Thyroid gland (tissue), 4 donors: Measurements from ENCODE around the gene ITFG1.
"Not testable (repeated sequence)": the region's sequence is repeated elsewhere in the genome, so short reads cannot be mapped to it uniquely, and the experiment has no call there.

Source experiments
- POLR2A ChIP-seq, 2 donors: fragments of 450-650 bp; IDR thresholded peaks; one replicate each; pipeline ENCODE4 v1.6.1; 2017; ENCODE audit warnings: antibody characterized with exemption in 2 of 2, mild to moderate bottlenecking in 2 of 2, moderate library complexity in 1 of 2
- TF ChIP-seq, protein P1 (sequence below), 6 experiments: fragments of 200-600 bp in 3 of 6; fragments of 450-650 bp in 3 of 6; sonication (generic) in 3 of 6; IDR thresholded peaks; one replicate each; pipeline ENCODE4 v1.5.1; 2016 to 2019; ENCODE audit warnings: antibody characterized with exemption in 6 of 6, mild to moderate bottlenecking in 2 of 6, inconsistent platforms in 1 of 6, moderate library complexity in 1 of 6

DNA sequence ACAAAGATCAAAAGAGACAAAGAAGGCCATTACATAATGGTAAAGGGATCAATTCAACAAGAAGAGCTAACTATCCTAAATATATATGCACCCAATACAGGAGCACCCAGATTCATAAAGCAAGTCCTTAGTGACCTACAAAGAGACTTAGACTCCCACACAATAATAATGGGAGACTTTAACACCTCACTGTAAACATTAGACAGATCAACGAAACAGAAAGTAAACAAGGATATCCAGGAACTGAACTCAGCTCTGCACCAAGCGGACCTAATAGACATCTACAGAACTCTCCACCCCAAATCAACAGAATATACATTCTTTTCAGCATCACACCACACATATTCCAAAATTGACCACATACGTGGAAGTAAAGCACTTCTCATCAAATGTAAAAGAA is 20.8 kb downstream of the ITFG1 start:
- TF ChIP-seq, protein P1, sequence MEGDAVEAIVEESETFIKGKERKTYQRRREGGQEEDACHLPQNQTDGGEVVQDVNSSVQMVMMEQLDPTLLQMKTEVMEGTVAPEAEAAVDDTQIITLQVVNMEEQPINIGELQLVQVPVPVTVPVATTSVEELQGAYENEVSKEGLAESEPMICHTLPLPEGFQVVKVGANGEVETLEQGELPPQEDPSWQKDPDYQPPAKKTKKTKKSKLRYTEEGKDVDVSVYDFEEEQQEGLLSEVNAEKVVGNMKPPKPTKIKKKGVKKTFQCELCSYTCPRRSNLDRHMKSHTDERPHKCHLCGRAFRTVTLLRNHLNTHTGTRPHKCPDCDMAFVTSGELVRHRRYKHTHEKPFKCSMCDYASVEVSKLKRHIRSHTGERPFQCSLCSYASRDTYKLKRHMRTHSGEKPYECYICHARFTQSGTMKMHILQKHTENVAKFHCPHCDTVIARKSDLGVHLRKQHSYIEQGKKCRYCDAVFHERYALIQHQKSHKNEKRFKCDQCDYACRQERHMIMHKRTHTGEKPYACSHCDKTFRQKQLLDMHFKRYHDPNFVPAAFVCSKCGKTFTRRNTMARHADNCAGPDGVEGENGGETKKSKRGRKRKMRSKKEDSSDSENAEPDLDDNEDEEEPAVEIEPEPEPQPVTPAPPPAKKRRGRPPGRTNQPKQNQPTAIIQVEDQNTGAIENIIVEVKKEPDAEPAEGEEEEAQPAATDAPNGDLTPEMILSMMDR (IDR thresholded peaks at IDR 0.05): not testable (repeated sequence)
- TF ChIP-seq POLR2A (IDR thresholded peaks at IDR 0.05): not testable (repeated sequence)
